AG04449 (cell line): ENCODE measurements around the gene SNAPIN.
"Not testable (repeated sequence)": the region's sequence is repeated elsewhere in the genome, so short reads cannot be mapped to it uniquely, and the experiment has no call there.

Experiments
- CTCF ChIA-PET: fragments of 350-600 bp; formaldehyde crosslinking; extraction: SDS; loops from one replicate; lab custom pipeline; 2021; ENCODE audit warnings: antibody characterized with exemption; lab: Yijun Ruan, JAX
- POLR2A ChIA-PET: fragments of 400-600, 350-600 bp; formaldehyde crosslinking; extraction: SDS; loops from one replicate; lab custom pipeline; 2020; ENCODE audit warnings: antibody characterized with exemption, inconsistent platforms; lab: Yijun Ruan, JAX
- DNase-seq: peaks from one replicate; pipeline ENCODE4 v3.0.0-alpha.2; 2010; ENCODE audit warnings: low read depth, low spot score
- H3K4me3 ChIP-seq: 2 replicates; pipeline ENCODE4 v1.5.1; 2011; ENCODE audit warnings: low read depth, mild to moderate bottlenecking, control low read depth, low read length
- CTCF ChIP-seq: IDR thresholded peaks from one replicate; pipeline ENCODE4 v1.5.1; 2011; ENCODE audit warnings: mild to moderate bottlenecking, moderate library complexity, low read length, control low read depth, inconsistent platforms; ENCODE audit not compliant: insufficient read depth; ENCODE audit errors: missing control alignments

SNAPIN gene

GRCh38 chr1:153638261-153638660 lies 20.2 kb upstream of the SNAPIN start:
- TF ChIP-seq CTCF = no peak
- H3K4me3 ChIP-seq = no peak overlapping the region
- POLR2A ChIA-PET = interaction anchor here (0.9 to 2.1 kb wide), 3 partner anchors 11 to 13 kb away, joined by 3 to 8 read pairs (median 4); partner anchors contain the start of gene S100A13
- CTCF ChIA-PET = interaction anchor here (0.6 to 2.4 kb wide), 9 partner anchors 9 to 106 kb away, joined by 3 to 10 read pairs (median 4); partner anchors contain the start of gene S100A13
- DNase-seq = no peak

- DNase-seq = no peak
- TF ChIP-seq CTCF = no peak
- CTCF ChIA-PET = interaction anchor here (1.0 to 3.7 kb wide), 3 partner anchors 67 to 128 kb away, joined by 3 to 13 read pairs (median 6); no protein-coding TSS in a partner anchor
- H3K4me3 ChIP-seq = no peak overlapping the region
- POLR2A ChIA-PET = interaction anchor here (1.2 to 2.1 kb wide), 3 partner anchors 10 to 21 kb away, joined by 3 to 8 read pairs (median 4); partner anchors contain the start of gene S100A13
Observed at GRCh38 chr1:153639280-153639679, 19.2 kb upstream of the SNAPIN start.

- ChIA-PET POLR2A (interaction anchor here (0.8 to 2.2 kb wide), 4 partner anchors 11 to 73 kb away, joined by 3 to 8 read pairs (median 4); partner anchors contain the start of gene S100A13), CTCF (interaction anchor here (1.3 to 3.7 kb wide), 2 partner anchors 68 to 129 kb away, joined by 6 to 13 read pairs; no protein-coding TSS in a partner anchor)
- not testable (repeated sequence) for DNase-seq, H3K4me3 ChIP-seq
Observed at GRCh38 chr1:153640213-153640612, 18.3 kb upstream of the SNAPIN start.

- no peak overlapping the region for H3K4me3 ChIP-seq
- no peak for TF ChIP-seq CTCF
- ChIA-PET CTCF (interaction anchor here (2.0 to 3.7 kb wide), 3 partner anchors 13 to 130 kb away, joined by 4 to 14 read pairs (median 13); partner anchors contain the start of genes S100A1 and S100A13), POLR2A (interaction anchor here (0.8 to 2.2 kb wide), 4 partner anchors 11 to 74 kb away, joined by 3 to 8 read pairs (median 4); partner anchors contain the start of gene S100A13)
- DNase-seq = no peak
Observed at GRCh38 chr1:153640861-153641260, 17.6 kb upstream of the SNAPIN start.

GRCh38 chr1:153642161-153642560 lies 16.3 kb upstream of the SNAPIN start:
- no peak overlapping the region for H3K4me3 ChIP-seq
- no peak for DNase-seq
- CTCF ChIA-PET = interaction anchor here (0.8 to 3.7 kb wide), 4 partner anchors 11 to 131 kb away, joined by 3 to 14 read pairs (median 8); partner anchors contain the start of genes S100A1 and S100A13
- POLR2A ChIA-PET = no interaction called here
- TF ChIP-seq CTCF = no peak

- no peak overlapping the region for H3K4me3 ChIP-seq
- POLR2A ChIA-PET = interaction anchor here (0.7 to 3.0 kb wide), 4 partner anchors 9 to 136 kb away, joined by 3 to 16 read pairs (median 6); partner anchors contain the start of genes CHTOP, S100A13 and S100A16
- DNase-seq = no peak
- no peak for TF ChIP-seq CTCF
- CTCF ChIA-PET = interaction anchor here (0.5 to 4.0 kb wide), 8 partner anchors 9 to 379 kb away, joined by 3 to 23 read pairs (median 5); partner anchors contain the start of genes CHTOP, S100A1 and S100A13
Observed at GRCh38 chr1:153643100-153643499, 15.4 kb upstream of the SNAPIN start.
